SU-DHL-6 (cell line): ENCODE data around the gene A3GALT2.

Source experiments
- H2AFZ ChIP-seq: fragments of 200-600 bp; sonication (generic); 2 replicates; pipeline ENCODE4 v1.6.1; 2014; ENCODE audit warnings: low read depth, mild to moderate bottlenecking, moderate library complexity, mixed read lengths, antibody characterized with exemption, low read length; ENCODE audit not compliant: severe bottlenecking
- H3F3A ChIP-seq: fragments of 200-600 bp; shearing (Covaris generic); 2 replicates; pipeline ENCODE4 v1.6.0; 2016; ENCODE audit warnings: antibody characterized with exemption, mild to moderate bottlenecking; ENCODE audit not compliant: insufficient read depth
- H3K27ac ChIP-seq: fragments of 200-600 bp; sonication (generic); 2 replicates; pipeline ENCODE4 v1.5.1; 2016; ENCODE audit warnings: low read depth, mild to moderate bottlenecking, low read length, moderate library complexity, mixed read lengths
- H3K27me3 ChIP-seq: fragments of 200-600 bp; sonication (generic), shearing (Covaris generic); 2 replicates; pipeline ENCODE4 v1.6.0; 2014; ENCODE audit warnings: mild to moderate bottlenecking, low read length
- H3K36me3 ChIP-seq: fragments of 200-600 bp; sonication (generic); 2 replicates; pipeline ENCODE4 v1.6.1; 2014; ENCODE audit warnings: mild to moderate bottlenecking, low read length, mixed read lengths
- H3K4me2 ChIP-seq: fragments of 300-600, 200-600 bp; shearing (Covaris generic), sonication (generic); 2 replicates; pipeline ENCODE4 v1.6.0; 2014; ENCODE audit warnings: low read length, low read depth, mild to moderate bottlenecking; ENCODE audit not compliant: poor library complexity, severe bottlenecking
- H3K4me3 ChIP-seq: fragments of 200-600 bp; sonication (generic); 2 replicates; pipeline ENCODE4 v1.5.1; 2014; ENCODE audit warnings: antibody characterized with exemption, low read length, mild to moderate bottlenecking, mixed read lengths; ENCODE audit not compliant: insufficient read depth, poor library complexity, severe bottlenecking
- H3K79me2 ChIP-seq: fragments of 200-600 bp; sonication (generic); 2 replicates; pipeline ENCODE4 v1.6.1; 2014; ENCODE audit warnings: mild to moderate bottlenecking, low read length, moderate library complexity; ENCODE audit not compliant: insufficient read depth
- H3K9ac ChIP-seq: fragments of 200-600 bp; sonication (generic); 2 replicates; pipeline ENCODE4 v1.7.0; 2014; ENCODE audit warnings: mild to moderate bottlenecking, low read length
- H3K9me2 ChIP-seq: fragments of 200-600 bp; sonication (generic); replicated peaks from 2 replicates; pipeline ENCODE4 v1.6.1; 2014; ENCODE audit warnings: low read length; ENCODE audit not compliant: insufficient read depth
- H3K9me3 ChIP-seq: fragments of 200-600 bp; sonication (generic); 2 replicates; pipeline ENCODE4 v1.6.1; 2014; ENCODE audit warnings: low read length, mixed read lengths; ENCODE audit not compliant: insufficient read depth
- H4K20me1 ChIP-seq: fragments of 200-600 bp; sonication (generic); 2 replicates; pipeline ENCODE4 v1.6.1; 2014; ENCODE audit warnings: low read depth, mild to moderate bottlenecking, antibody characterized with exemption, low read length, moderate library complexity, mixed read lengths
- CTCF ChIP-seq: fragments of 200-600 bp; sonication (generic); IDR thresholded peaks from one replicate; pipeline ENCODE4 v1.5.1; 2017; ENCODE audit warnings: antibody characterized with exemption, mild to moderate bottlenecking, low read length, moderate library complexity; ENCODE audit not compliant: insufficient read depth, poor library complexity, severe bottlenecking
- EZH2phosphoT487 ChIP-seq: fragments of 200-600 bp; sonication (generic), shearing (Covaris generic); conservative IDR thresholded peaks from 2 replicates; pipeline ENCODE4 v1.6.1; 2018; ENCODE audit warnings: mild to moderate bottlenecking, antibody characterized with exemption, low read length, moderate library complexity, mixed read lengths

A3GALT2 gene

DNA sequence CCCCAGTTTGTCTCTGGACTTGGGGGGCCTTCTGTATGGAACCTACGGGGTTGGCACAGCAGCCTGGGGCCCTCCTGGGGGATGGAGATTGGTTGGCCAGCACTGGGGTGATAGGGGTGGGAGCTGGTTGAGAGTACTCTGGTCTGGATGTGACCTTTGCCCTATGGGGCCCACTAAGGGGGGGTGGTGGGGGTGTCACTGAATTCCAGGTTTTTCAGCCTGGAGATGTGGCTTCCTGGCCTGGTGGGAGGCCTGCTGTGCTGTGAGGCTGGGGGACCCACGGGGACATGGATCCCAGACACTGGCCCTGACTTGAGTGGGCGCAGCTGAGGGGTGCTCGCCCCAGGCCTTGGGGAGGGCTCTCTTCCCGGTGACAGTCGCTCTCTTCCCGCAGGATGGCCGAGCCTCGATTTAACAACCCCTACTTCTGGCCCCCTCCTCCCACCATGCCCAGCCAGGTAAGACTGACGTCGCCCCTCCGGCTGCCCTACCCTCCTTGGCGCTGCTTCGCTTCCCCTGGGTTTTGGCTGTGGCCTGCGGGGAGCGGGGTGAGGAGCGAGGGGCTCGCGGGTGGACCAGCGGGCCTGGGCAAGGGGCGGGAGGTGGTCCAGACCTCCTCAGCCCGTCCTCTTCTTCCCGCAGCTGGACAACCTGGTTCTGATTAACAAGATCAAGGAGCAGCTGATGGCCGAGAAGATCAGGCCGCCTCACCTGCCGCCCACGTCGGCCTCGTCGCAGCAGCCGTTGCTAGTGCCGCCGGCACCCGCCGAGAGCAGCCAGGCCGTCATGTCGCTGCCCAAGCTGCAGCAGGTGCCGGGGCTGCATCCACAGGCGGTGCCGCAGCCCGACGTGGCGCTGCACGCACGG lies 45.0 kb downstream of the A3GALT2 start:
- no peaks in the 10 kb centered on the region for H3F3A ChIP-seq

DNA sequence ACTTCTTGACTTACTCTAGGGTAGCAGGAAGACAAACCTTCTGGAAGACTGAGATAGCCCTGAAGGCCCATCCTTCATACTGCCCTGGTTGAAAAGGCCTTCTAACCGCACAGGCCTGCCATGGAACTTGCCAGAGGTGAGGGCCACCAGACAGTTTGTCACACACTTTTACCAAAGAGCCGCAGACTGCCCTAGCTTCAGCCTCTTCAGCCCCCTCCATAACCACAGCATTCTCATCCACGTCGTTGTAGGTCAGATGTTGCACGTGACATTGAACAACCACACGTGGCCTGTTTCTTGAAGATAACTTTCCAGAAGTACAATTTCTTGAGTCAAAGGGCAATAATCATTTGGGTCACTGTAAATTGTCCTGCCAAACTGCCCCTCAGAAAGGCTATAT lies 45.7 kb downstream of the A3GALT2 start:
- Histone ChIP-seq H3K9me3 (no peaks in the 10 kb centered on the region), H3K27ac (no peak overlapping the region), H3F3A (no peaks in the 10 kb centered on the region), H3K9ac (no peak overlapping the region), H3K4me3 (no peak overlapping the region), H3K9me2 (no peaks in the 10 kb centered on the region), H3K4me2 (no peak overlapping the region), H2AFZ (no peak overlapping the region), H3K79me2 (no peaks in the 10 kb centered on the region), H3K36me3 (no peaks in the 10 kb centered on the region), H4K20me1 (no peaks in the 10 kb centered on the region), H3K27me3 (no peaks in the 10 kb centered on the region)
- TF ChIP-seq CTCF, result no peak
- TF ChIP-seq EZH2phosphoT487, result no peak

More for the DNA sequence above, 45.0 kb downstream of the A3GALT2 start:
- H3K4me3 ChIP-seq, result no peak overlapping the region
- no peak overlapping the region for H2AFZ ChIP-seq
- no peaks in the 10 kb centered on the region for H3K9me2 ChIP-seq
- TF ChIP-seq EZH2phosphoT487 (no peak), CTCF (no peak)
- no peaks in the 10 kb centered on the region for H4K20me1 ChIP-seq
- H3K9me3 ChIP-seq, result no peaks in the 10 kb centered on the region
- no peaks in the 10 kb centered on the region for H3K27me3 ChIP-seq
- H3K9ac ChIP-seq, result no peak overlapping the region
- H3K36me3 ChIP-seq, result no peaks in the 10 kb centered on the region
- no peak overlapping the region for H3K4me2 ChIP-seq
- H3K27ac ChIP-seq, result no peak overlapping the region
- no peaks in the 10 kb centered on the region for H3K79me2 ChIP-seq

DNA sequence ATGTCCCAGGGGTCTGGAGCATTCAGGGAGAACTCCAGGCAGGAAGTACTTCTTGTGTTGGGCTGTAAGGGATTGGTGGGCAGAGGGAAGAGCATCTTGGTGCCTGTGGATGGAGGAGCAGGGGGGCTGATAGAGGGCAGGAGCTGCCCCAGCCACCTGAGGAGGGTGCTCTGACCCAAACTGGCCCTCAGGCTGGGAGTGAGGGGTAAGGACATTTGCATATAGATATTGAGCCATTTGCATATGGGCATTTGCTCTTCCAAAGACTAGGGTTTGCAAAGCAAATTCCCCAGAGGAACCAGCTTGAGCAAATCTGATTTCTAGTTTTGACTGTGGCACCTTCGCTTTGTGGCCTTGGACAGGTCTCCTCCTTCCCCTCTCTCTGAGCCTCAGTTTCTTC lies 46.5 kb downstream of the A3GALT2 start:
- Histone ChIP-seq H3K4me2 (no peak overlapping the region), H3K9ac (no peak overlapping the region), H3K9me3 (no peaks in the 10 kb centered on the region), H3K4me3 (no peak overlapping the region), H3K27ac (no peak overlapping the region), H4K20me1 (no peaks in the 10 kb centered on the region), H2AFZ (no peak overlapping the region), H3K36me3 (no peaks in the 10 kb centered on the region), H3K79me2 (no peaks in the 10 kb centered on the region), H3F3A (no peaks in the 10 kb centered on the region), H3K9me2 (no peaks in the 10 kb centered on the region), H3K27me3 (no peaks in the 10 kb centered on the region)
- TF ChIP-seq CTCF (no peak), EZH2phosphoT487 (no peak)
